ENCODE results near the gene BAZ2A.
"Not testable (repeated sequence)": the region's sequence is repeated elsewhere in the genome, so short reads cannot be mapped to it uniquely, and the experiment has no call there.

BAZ2A gene

GRCh38 chr12:56585098-56585497 lies 45.0 kb downstream of the BAZ2A start:
- H3K4me3 ChIP-seq (ENCODE audit: low read depth, low read length) = no peak overlapping the region
- no peak for TF ChIP-seq CTCF (IDR thresholded peaks at IDR 0.05; ENCODE audit: insufficient read depth, low read depth, low read length, missing control alignments)
- no peak for DNase-seq (ENCODE audit: low read depth)

GRCh38 chr12:56581418-56582145 lies 48.5 kb downstream of the BAZ2A start:
- no peak overlapping the region for H3K4me3 ChIP-seq (ENCODE audit: low read depth, low read length)
- DNase-seq (ENCODE audit: low read depth) = peak; percentile 80
- no peak for TF ChIP-seq CTCF (IDR thresholded peaks at IDR 0.05; ENCODE audit: insufficient read depth, low read depth, low read length, missing control alignments)

- H3K4me3 ChIP-seq (ENCODE audit: low read depth, low read length) = no peak overlapping the region
- no peak for DNase-seq (ENCODE audit: low read depth)
- no peak for TF ChIP-seq CTCF (IDR thresholded peaks at IDR 0.05; ENCODE audit: insufficient read depth, low read depth, low read length, missing control alignments)
Observed at GRCh38 chr12:56578983-56579546, 51.1 kb downstream of the BAZ2A start.

- DNase-seq (ENCODE audit: low read depth); H3K4me3 ChIP-seq (ENCODE audit: low read depth, low read length): not testable (repeated sequence)
Observed at GRCh38 chr12:56577248-56577647, 52.9 kb downstream of the BAZ2A start.

- H3K4me3 ChIP-seq (ENCODE audit: low read depth, low read length) = no peak overlapping the region
- no peak for DNase-seq (ENCODE audit: low read depth)
- no peak for TF ChIP-seq CTCF (IDR thresholded peaks at IDR 0.05; ENCODE audit: insufficient read depth, low read depth, low read length, missing control alignments)
Observed at GRCh38 chr12:56574210-56574609, 55.9 kb downstream of the BAZ2A start.

- no peak for TF ChIP-seq CTCF (IDR thresholded peaks at IDR 0.05; ENCODE audit: insufficient read depth, low read depth, low read length, missing control alignments)
- H3K4me3 ChIP-seq (ENCODE audit: low read depth, low read length) = no peak overlapping the region
- no peak for DNase-seq (ENCODE audit: low read depth)
Observed at GRCh38 chr12:56572288-56572687, 57.8 kb downstream of the BAZ2A start.

- TF ChIP-seq CTCF (IDR thresholded peaks at IDR 0.05; ENCODE audit: insufficient read depth, low read depth, low read length, missing control alignments) = no peak
- H3K4me3 ChIP-seq (ENCODE audit: low read depth, low read length) = no peak overlapping the region
- no peak for DNase-seq (ENCODE audit: low read depth)
Observed at GRCh38 chr12:56571121-56571520, 59.0 kb downstream of the BAZ2A start.

All from GM12865 (cell line).